OCI-LY7 (cell line): Measurements from ENCODE around the gene THAP12.

Experiments used
- CTCF ChIP-seq: fragments of 200-600 bp; sonication (generic); conservative IDR thresholded peaks from 2 replicates; pipeline ENCODE4 v1.5.1; 2014; ENCODE audit warnings: mild to moderate bottlenecking, antibody characterized with exemption, low read length, moderate library complexity, mixed read lengths
- EZH2phosphoT487 ChIP-seq: fragments of 200-600 bp; sonication (generic); IDR thresholded peaks from 2 replicates; pipeline ENCODE4 v1.6.1; 2018; ENCODE audit warnings: low read depth, borderline replicate concordance, mild to moderate bottlenecking, mixed run types, antibody characterized with exemption, low read length, moderate library complexity, mixed read lengths

GRCh38 chr11:76334826-76335389 is 46.0 kb downstream of the THAP12 start:
- no peak for TF ChIP-seq CTCF
- TF ChIP-seq EZH2phosphoT487: no peak
